Right ventricle myocardium superior (tissue), 1 donor: ENCODE measurements around the gene CHSY1. TPM values are rescaled to one million over a fixed set of nuclear protein-coding genes. Genes with fewer than 3 reads are reported as not detected.
"Not testable (repeated sequence)": the region's sequence is repeated elsewhere in the genome, so short reads cannot be mapped to it uniquely, and the experiment has no call there.

Experiments used
- ATAC-seq: fragments of 200-7000 bp; cut with Tn5 transposase; one replicate; pipeline ENCODE4 v1.9.1; 2020; ENCODE audit warnings: mild to moderate bottlenecking; ENCODE audit not compliant: poor library complexity
- DNase-seq: peaks from one replicate; pipeline ENCODE4 v3.0.0-alpha.2; 2020
- intact Hi-C: fragments of 100-400 bp; cut with DNase I; formaldehyde crosslinking; loops from one replicate; pipeline ENCODE4 v1.11.2; 2022
- total RNA-seq: library from RNA; stranded (reverse); fragmentation: NEBNext Ultra II Directional; extraction: Animal tissue kit (Norgen Biotek cat#: 25700); gene quantifications from one replicate; pipeline ENCODE4 v1.2.1, GENCODE V29; 2021
- donor health status: DM: no; HTN: yes; CAD: no; lungs with severe emphysema.

CHSY1 gene
- total RNA-seq, 1 donor from 2014 or later, result 12.7 TPM

DNA sequence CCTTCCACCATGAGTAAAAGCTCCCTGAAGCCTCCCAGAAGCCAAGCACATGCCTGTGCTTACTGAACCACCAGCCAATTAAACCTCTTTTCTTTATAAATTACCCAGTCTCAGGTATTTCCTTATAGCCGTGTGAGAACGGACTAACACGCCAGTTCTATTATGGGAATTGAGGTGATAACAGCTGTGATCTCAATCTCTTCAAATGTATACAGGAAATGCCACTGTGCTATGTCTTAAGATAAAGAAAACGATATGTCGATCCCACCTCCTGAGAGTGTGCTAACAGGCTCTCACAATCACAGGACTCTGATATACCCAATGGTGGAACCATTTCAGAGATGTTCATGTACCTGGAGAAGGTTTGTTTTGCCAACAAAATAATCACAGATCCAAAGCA, 26.2 kb downstream of the CHSY1 start:
- DNase-seq, result no peak
- intact Hi-C loops, result no loop called here
- no peak for ATAC-seq

- peak; percentile 43 for ATAC-seq
Measured at GRCh38 chr15:101221902-101222301, 29.9 kb downstream of the CHSY1 start.

DNA sequence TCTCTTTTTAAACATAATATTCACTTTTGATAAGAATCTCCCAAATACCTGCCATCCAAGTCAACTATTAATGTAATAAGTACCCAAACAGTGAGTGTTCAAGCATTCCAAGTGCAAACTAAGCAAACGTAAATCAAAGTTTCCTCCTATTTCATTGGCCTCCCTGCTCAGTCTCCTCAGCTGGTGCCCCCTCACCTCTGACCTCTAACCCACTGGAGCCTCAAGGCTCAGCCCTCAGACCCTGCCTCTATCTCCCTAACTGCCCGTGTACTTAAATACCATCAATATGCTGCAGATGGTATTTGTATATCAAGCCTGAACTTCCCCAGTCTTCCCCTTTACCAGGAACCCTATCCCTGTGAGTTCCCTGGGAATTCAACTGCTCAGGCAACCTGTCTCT, 31.8 kb downstream of the CHSY1 start:
- no peak for ATAC-seq
- no peak for DNase-seq
- intact Hi-C loops, result no loop called here

More at GRCh38 chr15:101221902-101222301, 29.9 kb downstream of the CHSY1 start:
- intact Hi-C loops, result no loop called here
- DNase-seq, result no peak

DNA sequence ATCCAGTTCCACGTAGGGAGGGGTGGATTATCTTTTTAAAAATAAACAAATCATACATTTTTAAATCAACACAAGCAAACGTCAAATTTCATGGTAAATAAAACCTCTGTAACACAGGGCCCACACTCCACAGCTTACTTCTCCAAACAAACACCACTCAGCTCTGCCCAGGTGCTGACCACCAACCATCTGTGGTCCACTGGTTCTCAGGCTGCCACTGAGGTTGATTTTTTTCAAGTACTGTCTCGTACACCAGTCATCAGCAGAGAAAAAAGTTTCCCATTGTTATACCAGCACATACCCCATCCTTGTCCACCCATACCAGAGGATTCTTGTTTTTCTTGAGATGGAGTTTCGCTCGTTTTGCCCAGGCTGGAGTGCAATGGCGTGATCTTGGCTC, 32.4 kb downstream of the CHSY1 start:
- DNase-seq, result no peak
- ATAC-seq, result no peak
- intact Hi-C loops, result no loop called here

DNA sequence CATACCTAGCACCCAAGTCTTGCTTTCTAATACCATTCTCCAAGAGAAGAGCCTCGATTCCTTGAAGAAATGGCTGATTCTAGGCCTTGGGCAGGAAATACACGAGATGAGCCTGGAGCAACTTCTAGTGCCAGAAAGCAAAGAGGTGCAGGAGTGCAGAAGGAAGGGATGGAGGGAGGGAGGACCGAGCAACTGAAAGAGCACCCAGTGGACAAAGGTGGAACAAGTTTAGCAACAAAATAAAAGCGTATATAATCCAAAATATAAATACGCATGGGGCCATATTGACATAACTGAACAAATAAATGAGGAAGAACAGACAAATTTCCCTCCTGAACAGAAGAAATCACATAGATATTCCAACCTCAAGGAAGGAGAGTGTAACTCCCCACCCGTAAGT, 34.4 kb downstream of the CHSY1 start:
- no peak for DNase-seq
- no peak for ATAC-seq
- intact Hi-C loops, result no loop called here

GRCh38 chr15:101216100-101216499, 35.7 kb downstream of the CHSY1 start:
- DNase-seq (no peak), ATAC-seq (no peak)
- intact Hi-C loops, result no loop called here

DNA sequence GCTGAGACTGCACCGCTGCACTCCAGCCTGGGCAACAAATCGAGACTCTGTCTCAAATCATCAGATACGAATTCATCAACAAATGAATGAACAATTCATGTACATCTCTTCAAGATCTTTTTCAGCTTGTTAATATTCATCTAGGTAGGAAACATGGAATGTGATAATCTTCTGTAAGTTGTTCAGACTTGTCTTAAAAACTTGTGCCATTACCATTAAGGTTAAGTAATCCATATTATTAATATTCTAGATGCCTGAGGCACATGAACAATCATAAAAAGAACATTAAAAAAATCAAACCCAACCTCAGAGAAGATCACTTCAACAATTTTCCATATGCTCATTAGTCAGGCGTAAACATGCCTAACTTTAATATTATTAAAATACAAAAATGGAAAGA, 36.2 kb downstream of the CHSY1 start:
- no peak for DNase-seq
- no peak for ATAC-seq
- intact Hi-C loops, result no loop called here

DNA sequence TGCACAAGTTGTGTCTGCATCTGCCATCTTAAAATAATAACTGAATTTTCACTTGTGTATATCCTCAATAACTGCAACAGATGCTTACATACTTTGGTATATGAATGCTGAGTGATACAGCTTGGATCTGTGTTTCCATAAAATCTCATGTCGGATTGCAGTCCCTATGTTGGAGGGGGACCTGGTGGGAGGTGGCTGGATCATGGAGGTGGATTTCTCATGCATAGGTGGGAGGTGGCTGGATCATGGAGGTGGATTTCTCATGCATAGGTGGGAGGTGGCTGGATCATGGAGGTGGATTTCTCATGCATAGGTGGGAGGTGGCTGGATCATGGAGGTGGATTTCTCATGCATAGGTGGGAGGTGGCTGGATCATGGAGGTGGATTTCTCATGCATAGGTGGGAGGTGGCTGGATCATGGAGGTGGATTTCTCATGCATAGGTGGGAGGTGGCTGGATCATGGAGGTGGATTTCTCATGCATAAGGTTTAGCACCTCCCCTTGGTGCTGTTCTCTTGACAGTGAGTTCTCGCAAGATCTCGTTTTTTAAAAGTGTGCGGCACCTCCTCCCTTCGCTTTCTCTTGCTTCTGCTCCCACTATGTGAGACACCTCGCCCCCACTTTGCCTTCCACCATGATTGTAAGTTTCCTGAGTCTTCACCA, 37.3 kb downstream of the CHSY1 start:
- ATAC-seq, DNase-seq, intact Hi-C loops: not testable (repeated sequence)

DNA sequence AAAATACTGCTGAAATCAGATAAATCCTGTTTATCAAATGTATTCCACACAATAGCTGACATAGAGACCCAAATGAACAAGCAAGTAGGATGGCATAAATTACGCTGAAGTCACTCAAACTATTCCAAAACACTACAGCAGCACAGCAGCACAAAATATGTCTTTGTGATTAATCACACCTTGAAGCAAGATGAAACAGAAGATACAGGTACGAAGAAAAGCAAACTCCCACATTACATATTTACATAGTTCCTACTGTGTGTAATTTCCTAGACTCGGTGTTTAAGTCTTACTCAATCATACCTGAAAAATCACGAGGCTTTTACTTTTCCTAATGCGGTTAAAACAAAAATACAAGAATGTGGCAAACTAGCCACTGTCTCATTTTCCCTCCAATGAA, 38.3 kb downstream of the CHSY1 start:
- intact Hi-C loops, result no loop called here
- ATAC-seq, result no peak
- no peak for DNase-seq

DNA sequence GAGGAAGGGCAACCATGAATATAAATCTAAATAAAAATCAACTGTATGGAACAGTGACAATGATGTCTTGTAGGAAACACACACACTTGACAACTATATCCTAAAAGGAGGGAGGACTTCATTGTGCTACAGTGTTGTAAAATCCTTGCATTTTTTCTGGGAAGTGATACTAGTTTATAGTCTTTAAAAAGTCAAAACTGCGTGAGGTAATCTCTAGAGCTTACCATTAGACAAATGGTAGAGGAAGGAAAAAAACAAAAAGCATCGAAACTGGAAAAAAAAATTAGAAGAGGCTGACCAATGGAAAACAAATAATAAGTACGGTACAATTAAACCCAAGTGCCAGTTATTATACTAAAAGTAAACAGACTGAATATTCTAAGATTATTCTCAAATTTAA, 38.7 kb downstream of the CHSY1 start:
- no peak for ATAC-seq
- no peak for DNase-seq
- intact Hi-C loops, result no loop called here

GRCh38 chr15:101211897-101212296, 40.0 kb downstream of the CHSY1 start:
- intact Hi-C loops, result no loop called here
- no peak for DNase-seq
- no peak for ATAC-seq

GRCh38 chr15:101210466-101210865, 41.4 kb downstream of the CHSY1 start:
- peak; percentile 30 for ATAC-seq
- intact Hi-C loops, result no loop called here

DNA sequence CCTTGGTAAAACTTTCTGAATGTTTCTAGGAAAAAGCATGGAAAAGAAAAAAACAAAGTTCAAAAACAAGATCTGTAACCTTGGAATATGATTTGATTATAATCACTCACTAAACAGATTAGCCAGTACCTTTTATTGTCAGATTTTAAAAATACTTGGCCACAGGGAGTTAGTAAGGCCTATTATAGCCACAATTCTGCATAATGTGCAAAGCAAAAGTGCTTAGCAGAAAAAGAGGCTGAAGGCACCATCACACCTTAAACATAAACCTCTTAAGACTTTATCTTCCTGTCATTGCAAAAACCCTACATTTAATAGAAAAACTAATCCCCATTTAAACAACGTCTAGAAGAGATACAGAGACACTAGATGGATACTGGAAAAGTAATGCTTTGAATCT, 41.8 kb downstream of the CHSY1 start:
- intact Hi-C loops, result no loop called here

More at GRCh38 chr15:101210466-101210865, 41.4 kb downstream of the CHSY1 start:
- DNase-seq, result no peak

DNA sequence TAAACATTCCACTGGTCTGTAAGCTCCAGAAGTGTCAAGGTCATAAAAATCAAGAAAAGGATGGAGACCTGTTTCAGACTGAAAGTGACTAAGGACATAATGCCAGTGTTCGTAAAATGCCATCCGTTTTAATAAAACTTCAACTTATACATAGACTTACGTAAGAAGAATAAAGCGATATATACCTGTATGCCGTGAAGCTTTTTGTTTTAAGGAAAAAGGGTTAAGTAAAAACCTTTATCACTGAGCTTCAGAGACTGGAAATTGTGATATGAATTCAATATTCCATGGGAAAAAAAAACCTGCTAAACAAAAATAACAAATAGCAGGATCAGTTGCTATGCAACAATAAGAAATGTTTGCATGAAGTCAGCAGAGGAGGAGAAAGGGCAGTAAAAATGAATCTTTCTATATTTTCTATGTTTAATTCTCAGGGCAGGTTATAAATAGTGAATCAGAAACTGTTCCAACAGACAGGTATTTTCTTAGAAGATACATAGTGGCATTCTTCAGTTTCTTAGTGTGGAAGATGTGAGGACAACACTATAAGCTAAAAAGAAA, 42.5 kb downstream of the CHSY1 start:
- intact Hi-C loops, result no loop called here
- ATAC-seq (no peak), DNase-seq (no peak)

More for the DNA sequence above, 41.8 kb downstream of the CHSY1 start:
- ATAC-seq (no peak), DNase-seq (no peak)

- DNase-seq (peak; percentile 43), ATAC-seq (peak; percentile 63)
- intact Hi-C loops, result no loop called here
Measured at GRCh38 chr15:101207867-101208288, 44.0 kb downstream of the CHSY1 start.

DNA sequence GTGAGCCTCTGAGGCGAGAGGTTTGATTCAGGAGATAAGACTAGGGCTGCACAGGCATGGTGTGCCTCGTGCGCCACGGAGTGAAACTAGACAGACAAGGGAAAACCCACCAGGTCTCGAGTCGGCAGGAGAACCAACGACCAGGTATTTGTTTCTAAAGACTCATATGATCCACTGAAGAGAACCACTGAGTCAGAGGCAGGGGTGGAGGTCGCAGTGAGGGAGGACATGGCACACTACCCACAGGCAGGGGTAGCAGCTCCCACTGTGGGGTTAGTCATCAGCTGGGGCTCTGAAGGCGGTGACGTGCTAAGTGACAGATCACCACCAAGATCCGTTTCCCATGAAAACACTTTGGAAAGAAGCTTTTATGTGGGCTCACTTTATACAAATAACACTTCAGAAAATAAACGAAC, 45.7 kb downstream of the CHSY1 start:
- intact Hi-C loops, result no loop called here
- no peak for DNase-seq
- no peak for ATAC-seq

DNA sequence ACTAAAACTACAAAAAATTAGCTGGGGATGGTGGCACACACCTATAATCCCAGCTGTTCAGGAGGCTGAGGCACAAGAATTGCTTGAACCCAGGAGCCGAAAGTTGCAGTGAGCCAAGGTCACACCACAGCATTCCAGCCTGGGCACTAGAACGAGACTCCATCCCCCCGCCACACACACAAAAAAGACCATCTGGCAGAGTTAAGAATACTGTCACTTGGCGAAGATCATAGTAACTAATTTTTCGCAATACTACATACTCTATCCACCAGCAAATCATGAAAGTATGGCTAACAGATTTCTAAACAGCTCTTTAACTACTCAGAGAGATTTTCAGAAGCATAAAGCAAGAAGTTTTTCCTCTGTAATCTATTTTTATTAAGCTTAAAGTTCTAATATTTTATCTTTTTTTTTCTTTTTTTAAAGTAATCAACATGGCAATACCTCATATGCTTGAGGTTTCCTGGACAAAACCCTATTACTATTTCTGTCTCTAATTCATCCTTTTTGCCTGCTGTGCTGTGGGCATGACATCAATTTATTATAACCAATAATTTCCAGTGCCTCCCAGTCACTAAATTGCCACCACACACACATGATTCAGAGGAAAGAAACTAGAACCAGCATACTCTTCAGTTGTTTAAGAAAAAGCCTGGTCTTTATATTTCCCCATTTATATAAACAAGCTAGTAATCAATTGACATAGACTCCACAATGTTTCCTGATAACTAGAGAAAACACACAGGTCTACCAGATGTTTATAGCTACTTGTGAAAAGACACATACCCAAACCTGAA, 46.9 kb downstream of the CHSY1 start:
- no peak for ATAC-seq
- no peak for DNase-seq
- intact Hi-C loops, result no loop called here

GRCh38 chr15:101203607-101204189, 48.1 kb downstream of the CHSY1 start:
- intact Hi-C loops, result no loop called here
- ATAC-seq, result no peak
- no peak for DNase-seq

DNA sequence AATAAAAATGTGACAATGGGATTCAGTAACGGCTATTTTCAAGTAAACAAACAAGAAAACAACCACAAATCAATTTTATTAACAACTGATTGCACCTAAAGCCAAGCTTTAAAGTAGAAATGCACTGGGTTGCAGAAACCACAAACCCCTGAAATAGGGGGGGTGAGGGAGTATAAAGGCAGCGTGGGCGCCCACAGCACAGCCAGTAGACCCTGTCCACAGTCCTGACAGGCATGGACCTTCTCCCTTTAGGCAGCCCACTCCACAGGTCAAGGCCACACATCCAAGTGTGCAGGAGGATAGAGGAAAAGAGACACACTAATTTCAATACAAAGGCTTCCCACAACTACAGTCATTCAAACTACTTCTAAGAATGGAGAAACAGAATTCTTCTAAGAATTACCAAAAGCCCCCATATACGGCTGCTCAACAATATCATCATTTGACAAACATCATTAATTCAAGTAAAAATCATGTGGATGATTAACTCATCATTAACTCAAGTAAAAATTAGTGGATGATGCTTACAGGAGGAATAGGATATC, 48.7 kb downstream of the CHSY1 start:
- no peak for DNase-seq
- intact Hi-C loops, result no loop called here
- no peak for ATAC-seq
